NOMO-1 treated with dmso at 0.1 percent for 144 hours (cell line): ENCODE results near the gene IL17C.
"Not testable (repeated sequence)": the region's sequence is repeated elsewhere in the genome, so short reads cannot be mapped to it uniquely, and the experiment has no call there.

ENCODE experiments used
- DNase-seq: peaks from one replicate; lab custom pipeline; 2025; ENCODE audit not compliant: unreplicated experiment; lab: John Stamatoyannopoulos, UW

Gene IL17C

DNA sequence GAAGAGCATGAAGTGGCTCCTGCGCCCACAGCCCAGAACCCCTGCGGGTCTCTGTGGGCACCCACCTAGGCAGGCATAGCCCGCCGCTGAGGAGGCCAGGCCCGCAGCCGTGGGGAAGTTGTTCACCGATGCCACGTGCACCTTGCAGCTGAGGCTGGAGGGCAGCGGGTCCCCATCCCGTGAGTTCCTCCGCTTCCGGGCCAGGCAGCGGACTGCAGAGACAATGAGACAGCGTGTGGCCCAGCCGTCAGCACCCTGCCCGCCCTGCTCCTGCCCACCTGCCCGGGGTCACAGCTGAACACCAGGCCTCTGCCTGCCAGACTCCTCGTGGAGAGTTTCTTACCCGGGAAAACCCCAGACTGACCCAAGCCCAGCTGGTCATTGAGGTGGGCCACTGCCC lies 19.0 kb downstream of the IL17C start:
- DNase-seq: no peak

- no peak for DNase-seq
These were observed 20.3 kb downstream of the IL17C start for GRCh38 chr16:88658714-88659113.

DNA sequence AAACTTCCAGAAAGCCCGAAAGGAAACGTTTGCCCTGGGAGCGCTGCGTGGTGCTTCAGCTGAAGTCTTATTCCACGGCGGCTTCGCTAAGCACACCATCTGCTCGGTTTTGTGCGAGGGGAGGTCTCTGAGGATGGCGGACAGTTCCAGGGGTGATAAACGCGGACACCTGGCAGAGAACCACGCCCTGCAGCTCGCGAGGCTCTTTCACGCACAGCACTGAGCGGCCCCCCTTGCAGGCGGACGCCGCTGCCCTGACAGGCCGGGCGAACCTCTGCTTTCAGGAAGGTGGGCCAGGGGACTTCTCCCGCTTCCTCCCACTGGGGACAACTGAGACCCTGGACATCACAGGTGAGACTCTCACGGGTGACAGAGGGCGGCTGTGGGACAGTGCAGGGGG lies 20.8 kb downstream of the IL17C start:
- no peak for DNase-seq

DNA sequence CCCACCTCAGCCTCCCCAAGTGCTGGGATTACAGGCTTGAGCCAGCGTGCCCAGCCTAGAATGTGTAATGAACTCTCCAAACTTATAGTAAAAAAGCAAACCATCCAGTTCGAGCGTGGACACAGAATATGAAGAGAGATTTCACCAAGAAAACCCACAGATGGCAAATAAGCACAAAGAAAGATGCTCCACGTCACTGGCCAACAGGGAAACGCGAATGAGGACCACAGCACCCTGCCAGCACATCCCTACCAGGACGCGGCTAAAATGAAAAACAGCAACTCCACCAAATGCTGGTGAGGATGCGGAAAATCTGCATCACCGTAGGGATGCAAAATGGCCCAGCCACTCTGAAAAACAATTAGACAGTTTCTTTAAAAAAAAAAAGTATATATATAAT lies 23.1 kb downstream of the IL17C start:
- no peak for DNase-seq

DNA sequence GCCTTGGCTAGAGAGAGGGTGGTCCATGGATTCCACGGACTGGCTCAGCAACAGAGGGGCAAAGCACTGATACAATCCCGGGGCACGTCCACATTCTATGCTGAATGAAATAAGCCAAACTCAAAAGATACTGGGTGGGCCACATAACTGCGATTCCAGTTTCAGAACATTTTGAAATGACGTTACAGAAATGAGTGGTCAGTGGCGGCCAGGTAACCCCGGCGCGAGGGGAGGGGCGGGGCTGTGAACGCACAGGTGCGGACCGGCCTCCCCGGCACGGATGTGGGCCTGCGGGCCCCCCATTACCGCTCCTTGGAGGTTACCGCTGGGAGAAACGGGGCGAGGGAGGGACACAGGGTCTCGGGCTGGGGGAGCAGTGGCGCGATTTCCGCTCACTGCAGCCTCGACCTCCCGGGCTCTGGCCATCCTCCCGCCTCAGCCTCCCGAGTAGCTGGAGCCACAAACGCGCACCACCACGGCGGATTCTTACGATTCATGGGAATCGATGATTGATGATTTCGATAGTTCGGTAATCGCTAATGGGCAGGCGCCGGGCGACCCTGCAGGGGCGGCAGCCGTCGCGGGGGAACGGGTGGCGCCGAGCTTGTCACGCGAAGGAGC lies 24.0 kb downstream of the IL17C start:
- no peak for DNase-seq

- peak; percentile 95 for DNase-seq
These were observed 24.7 kb downstream of the IL17C start, which contains the start of gene MVD for GRCh38 chr16:88662843-88663606. MVD (minus strand) TSS chr16:88663091; CDS start chr16:88663080, 11 bp downstream.

DNA sequence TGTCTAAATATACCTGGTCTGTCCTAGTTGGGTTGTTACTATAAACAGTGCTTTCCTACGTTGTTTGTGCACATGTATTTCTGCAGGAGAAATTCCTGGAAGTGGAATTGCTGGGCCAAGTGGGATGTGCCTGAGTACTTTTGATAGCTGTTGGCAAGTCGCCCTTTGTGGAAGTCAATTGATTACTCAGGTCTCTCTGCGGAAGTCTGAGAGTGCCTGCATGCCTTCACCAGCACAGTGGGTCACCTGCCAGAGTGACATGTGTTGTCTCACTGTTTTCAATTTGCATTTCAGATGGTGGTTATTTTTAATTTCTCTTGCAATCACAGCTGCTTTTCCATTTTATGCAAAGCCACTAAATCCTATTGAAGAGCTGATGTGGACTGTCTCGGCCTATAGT lies 26.8 kb downstream of the IL17C start:
- DNase-seq: no peak

GRCh38 chr16:88665570-88665969 lies 27.2 kb downstream of the IL17C start:
- DNase-seq: no peak

DNA sequence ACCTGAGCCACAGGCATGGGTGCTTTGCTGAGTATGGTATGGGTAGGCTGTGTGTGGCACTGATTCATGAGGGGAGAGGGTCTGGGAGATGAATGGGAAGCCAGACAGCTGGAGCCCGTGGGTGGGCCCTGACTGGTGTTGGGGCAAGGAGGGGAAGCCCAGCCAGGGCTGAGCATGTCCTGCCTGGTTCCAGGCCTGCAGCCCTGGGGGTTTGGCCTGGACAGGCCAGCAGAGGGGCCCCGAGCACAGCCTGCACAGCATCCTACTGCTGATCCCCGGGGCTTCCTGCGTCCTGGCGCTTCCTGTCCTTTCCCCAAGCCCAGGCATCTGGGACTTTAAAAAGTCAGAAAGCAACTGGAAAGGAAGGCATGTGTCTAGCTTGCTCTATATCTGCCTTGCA lies 29.1 kb downstream of the IL17C start:
- no peak for DNase-seq

DNA sequence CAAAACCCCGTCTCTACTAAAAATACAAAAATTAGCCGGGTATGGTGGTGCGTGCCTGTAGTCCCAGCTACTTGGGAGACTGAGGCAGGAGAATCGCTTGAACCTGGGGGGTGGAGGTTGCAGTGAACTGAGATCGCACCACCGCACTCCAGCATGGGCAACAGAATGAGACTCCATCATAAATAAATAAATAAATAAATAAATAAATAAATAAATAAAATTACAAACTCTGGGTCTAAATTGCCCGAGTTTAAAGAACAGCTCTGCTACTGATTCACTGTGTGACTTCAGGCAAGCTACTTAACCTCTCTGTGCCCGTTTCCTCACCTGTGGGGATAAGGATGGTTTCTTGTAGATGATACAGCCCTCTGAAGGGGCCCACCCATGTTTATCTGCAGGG lies 31.1 kb downstream of the IL17C start:
- not testable (repeated sequence) for DNase-seq

- DNase-seq: no peak
These were observed 31.6 kb downstream of the IL17C start for GRCh38 chr16:88669980-88670379.

- no peak for DNase-seq
These were observed 33.4 kb downstream of the IL17C start for GRCh38 chr16:88671806-88672205.

DNA sequence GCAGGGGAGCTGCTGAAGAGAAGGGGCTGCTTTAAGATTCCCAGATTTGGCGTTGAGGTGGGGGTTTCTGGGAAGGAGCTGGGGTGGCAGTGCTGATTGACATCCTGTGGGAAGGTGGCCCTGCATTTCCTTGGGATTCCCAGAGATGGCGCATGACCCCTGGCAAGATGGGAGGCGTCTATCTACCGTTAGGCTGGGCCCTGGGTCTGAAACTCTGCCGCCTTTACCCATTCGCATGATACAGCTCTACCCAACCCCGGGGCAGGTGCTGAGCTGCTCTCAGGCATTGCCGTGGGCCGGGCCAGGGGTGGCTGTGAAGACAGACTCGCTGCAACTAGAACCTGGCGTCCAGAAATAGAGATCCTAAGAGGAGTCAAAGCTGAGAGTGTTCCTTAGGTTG lies 34.4 kb downstream of the IL17C start:
- no peak for DNase-seq

GRCh38 chr16:88673716-88674379 lies 35.5 kb downstream of the IL17C start:
- no peak for DNase-seq

GRCh38 chr16:88676502-88677242 lies 38.3 kb downstream of the IL17C start:
- no peak for DNase-seq

DNA sequence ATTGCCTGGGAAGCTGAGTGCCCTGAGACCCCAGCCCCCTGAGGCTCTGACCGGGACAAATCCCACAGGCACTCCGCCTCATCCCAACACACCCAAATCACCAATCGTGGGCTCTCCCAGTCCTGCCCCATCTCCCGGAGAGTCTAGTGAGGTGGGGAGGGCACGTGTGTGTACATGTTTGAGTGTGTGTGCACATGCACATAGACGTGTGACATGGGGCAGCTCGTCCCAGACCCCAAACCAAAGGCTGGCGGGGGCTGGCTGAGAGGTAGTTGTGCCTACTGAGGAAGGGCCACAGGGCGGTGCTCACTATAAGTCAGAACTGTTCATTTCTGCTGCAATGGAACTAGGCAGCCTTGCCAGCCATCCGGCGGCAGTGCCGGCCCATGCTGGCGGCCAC lies 39.3 kb downstream of the IL17C start:
- DNase-seq: no peak

DNA sequence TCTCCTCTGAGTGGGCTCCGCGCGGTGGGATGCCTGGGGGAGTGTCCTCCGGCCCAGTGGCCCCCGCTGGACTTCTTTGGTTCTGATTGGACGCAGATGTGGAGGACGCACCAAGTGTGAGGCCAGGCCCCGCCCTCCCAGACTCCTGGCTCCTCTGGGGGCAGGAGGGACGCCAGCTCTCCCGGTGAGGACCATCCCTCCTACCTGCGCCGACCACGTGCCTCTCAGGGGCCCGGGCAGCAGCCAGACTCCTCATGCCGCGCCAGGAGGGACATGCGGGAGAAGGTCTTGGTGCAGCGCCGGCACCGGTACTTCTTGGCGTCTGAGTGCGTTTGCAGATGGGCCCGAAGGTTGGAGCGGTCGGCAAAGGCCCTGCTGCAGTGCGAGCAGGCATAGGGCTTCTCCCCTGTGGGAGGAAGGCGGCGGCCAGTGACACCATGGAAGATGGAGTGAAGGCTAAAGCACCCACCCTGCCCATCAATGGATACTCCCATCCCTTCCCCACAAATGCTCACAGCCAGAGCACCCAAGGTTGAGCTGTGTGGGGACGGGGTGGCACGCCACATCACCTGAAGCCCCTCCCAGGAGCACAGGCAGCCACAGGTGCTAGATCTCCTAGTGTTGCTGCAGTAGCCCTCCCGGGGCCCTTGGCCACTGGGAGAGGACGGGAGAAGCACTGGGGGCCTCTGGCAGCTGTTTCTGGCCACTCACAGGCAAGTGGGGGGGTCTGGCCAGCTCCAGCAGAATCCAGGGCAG lies 40.0 kb downstream of the IL17C start:
- DNase-seq: no peak

DNA sequence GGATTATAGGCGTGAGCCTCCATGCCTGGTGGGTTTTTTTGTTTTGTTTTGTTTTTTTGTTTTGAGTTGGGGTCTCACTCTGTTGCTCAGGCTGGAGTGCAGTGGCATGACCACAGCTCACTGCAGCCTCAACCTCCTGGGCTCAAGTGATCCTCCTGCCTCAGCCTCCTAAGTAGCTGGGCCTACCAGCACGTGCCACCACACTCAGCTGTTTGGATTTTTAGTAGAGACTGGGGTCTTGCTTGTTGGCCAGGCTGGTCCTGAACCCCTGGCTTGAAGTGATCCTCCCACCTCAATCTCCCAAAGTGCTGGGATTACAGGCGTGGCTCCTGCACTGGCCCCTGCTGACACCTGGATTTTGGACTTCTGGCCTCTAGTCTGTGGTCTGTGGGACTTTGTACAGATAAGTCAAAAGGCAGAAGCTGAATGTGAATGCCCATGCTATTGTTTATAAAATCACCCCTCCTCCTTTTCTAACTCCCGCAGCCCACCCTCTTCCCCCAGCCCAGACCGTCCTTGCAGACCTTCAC lies 42.2 kb downstream of the IL17C start:
- DNase-seq: no peak

GRCh38 chr16:88681084-88681680 lies 42.8 kb downstream of the IL17C start:
- DNase-seq: peak; percentile 2
